ENCODE measurements around the gene ANXA8. TPM values are rescaled to one million over a fixed set of nuclear protein-coding genes. Genes with fewer than 3 reads are reported as not detected.

Gene ANXA8
- polyA plus RNA-seq, 1 donor from 2014 or later, result not detected

GRCh38 chr10:47453141-47454007 is 30.5 kb downstream of the ANXA8 start:
- no peaks in the 10 kb centered on the region for H3K79me2 ChIP-seq (replicated peaks; ENCODE audit: insufficient read depth, low read length)
- no peaks in the 10 kb centered on the region for H3K9me3 ChIP-seq (ENCODE audit: low read length)
- no peaks in the 10 kb centered on the region for H3F3A ChIP-seq (ENCODE audit: insufficient read depth, low read length, poor library complexity, severe bottlenecking)
- no peak overlapping the region for H3K4me3 ChIP-seq (ENCODE audit: low read length)
- TF ChIP-seq EP300 (conservative IDR thresholded peaks at IDR 0.05; ENCODE audit: poor library complexity, severe bottlenecking), result no peak
- no peak for TF ChIP-seq POLR2AphosphoS5 (IDR thresholded peaks at IDR 0.05)
- no peak for TF ChIP-seq EZH2 (IDR thresholded peaks at IDR 0.05; ENCODE audit: borderline replicate concordance, insufficient read depth, low read length, poor library complexity, severe bottlenecking)
- TF ChIP-seq, protein P1, sequence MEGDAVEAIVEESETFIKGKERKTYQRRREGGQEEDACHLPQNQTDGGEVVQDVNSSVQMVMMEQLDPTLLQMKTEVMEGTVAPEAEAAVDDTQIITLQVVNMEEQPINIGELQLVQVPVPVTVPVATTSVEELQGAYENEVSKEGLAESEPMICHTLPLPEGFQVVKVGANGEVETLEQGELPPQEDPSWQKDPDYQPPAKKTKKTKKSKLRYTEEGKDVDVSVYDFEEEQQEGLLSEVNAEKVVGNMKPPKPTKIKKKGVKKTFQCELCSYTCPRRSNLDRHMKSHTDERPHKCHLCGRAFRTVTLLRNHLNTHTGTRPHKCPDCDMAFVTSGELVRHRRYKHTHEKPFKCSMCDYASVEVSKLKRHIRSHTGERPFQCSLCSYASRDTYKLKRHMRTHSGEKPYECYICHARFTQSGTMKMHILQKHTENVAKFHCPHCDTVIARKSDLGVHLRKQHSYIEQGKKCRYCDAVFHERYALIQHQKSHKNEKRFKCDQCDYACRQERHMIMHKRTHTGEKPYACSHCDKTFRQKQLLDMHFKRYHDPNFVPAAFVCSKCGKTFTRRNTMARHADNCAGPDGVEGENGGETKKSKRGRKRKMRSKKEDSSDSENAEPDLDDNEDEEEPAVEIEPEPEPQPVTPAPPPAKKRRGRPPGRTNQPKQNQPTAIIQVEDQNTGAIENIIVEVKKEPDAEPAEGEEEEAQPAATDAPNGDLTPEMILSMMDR (IDR thresholded peaks at IDR 0.05; ENCODE audit: poor library complexity, severe bottlenecking), result no peak
- TF ChIP-seq SMC3 (conservative IDR thresholded peaks at IDR 0.05; ENCODE audit: poor library complexity), result no peak
- TF ChIP-seq, protein P2, sequence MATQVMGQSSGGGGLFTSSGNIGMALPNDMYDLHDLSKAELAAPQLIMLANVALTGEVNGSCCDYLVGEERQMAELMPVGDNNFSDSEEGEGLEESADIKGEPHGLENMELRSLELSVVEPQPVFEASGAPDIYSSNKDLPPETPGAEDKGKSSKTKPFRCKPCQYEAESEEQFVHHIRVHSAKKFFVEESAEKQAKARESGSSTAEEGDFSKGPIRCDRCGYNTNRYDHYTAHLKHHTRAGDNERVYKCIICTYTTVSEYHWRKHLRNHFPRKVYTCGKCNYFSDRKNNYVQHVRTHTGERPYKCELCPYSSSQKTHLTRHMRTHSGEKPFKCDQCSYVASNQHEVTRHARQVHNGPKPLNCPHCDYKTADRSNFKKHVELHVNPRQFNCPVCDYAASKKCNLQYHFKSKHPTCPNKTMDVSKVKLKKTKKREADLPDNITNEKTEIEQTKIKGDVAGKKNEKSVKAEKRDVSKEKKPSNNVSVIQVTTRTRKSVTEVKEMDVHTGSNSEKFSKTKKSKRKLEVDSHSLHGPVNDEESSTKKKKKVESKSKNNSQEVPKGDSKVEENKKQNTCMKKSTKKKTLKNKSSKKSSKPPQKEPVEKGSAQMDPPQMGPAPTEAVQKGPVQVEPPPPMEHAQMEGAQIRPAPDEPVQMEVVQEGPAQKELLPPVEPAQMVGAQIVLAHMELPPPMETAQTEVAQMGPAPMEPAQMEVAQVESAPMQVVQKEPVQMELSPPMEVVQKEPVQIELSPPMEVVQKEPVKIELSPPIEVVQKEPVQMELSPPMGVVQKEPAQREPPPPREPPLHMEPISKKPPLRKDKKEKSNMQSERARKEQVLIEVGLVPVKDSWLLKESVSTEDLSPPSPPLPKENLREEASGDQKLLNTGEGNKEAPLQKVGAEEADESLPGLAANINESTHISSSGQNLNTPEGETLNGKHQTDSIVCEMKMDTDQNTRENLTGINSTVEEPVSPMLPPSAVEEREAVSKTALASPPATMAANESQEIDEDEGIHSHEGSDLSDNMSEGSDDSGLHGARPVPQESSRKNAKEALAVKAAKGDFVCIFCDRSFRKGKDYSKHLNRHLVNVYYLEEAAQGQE (IDR thresholded peaks at IDR 0.05; ENCODE audit: borderline replicate concordance), result no peak
- no peak for TF ChIP-seq TAF1 (IDR thresholded peaks at IDR 0.05; ENCODE audit: low read depth)
- TF ChIP-seq RAD21 (conservative IDR thresholded peaks at IDR 0.05), result no peak
- no peak for TF ChIP-seq MXI1 (conservative IDR thresholded peaks at IDR 0.05; ENCODE audit: poor library complexity, severe bottlenecking)
- no peaks in the 10 kb centered on the region for H4K20me1 ChIP-seq (ENCODE audit: insufficient read depth)
- H3K27ac ChIP-seq (ENCODE audit: low read length), result no peak overlapping the region
- H3K27me3 ChIP-seq (ENCODE audit: insufficient read depth, low read depth, low read length), result no peaks in the 10 kb centered on the region
- H3K9me2 ChIP-seq (ENCODE audit: insufficient read depth, low read length), result no peaks in the 10 kb centered on the region
- H3K36me3 ChIP-seq (ENCODE audit: insufficient read depth, low read length), result no peaks in the 10 kb centered on the region
- H3K4me2 ChIP-seq (ENCODE audit: low read length), result no peak overlapping the region
- H2AFZ ChIP-seq (ENCODE audit: low read depth, low read length), result no peak overlapping the region
- H3K9ac ChIP-seq (ENCODE audit: low read length), result no peak overlapping the region

- Histone ChIP-seq H3K4me2 (ENCODE audit: low read length) (no peak overlapping the region), H4K20me1 (ENCODE audit: insufficient read depth) (no peaks in the 10 kb centered on the region), H3K9me2 (ENCODE audit: insufficient read depth, low read length) (no peaks in the 10 kb centered on the region), H2AFZ (ENCODE audit: low read depth, low read length) (no peak overlapping the region), H3K4me3 (ENCODE audit: low read length) (no peak overlapping the region), H3K27me3 (ENCODE audit: insufficient read depth, low read depth, low read length) (no peaks in the 10 kb centered on the region), H3K27ac (ENCODE audit: low read length) (no peak overlapping the region), H3K36me3 (ENCODE audit: insufficient read depth, low read length) (no peaks in the 10 kb centered on the region), H3K79me2 (replicated peaks; ENCODE audit: insufficient read depth, low read length) (no peaks in the 10 kb centered on the region), H3K9me3 (ENCODE audit: low read length) (no peaks in the 10 kb centered on the region), H3K9ac (ENCODE audit: low read length) (no peak overlapping the region), H3F3A (ENCODE audit: insufficient read depth, low read length, poor library complexity, severe bottlenecking) (no peaks in the 10 kb centered on the region)
- TF ChIP-seq EZH2 (IDR thresholded peaks at IDR 0.05; ENCODE audit: borderline replicate concordance, insufficient read depth, low read length, poor library complexity, severe bottlenecking), result no peak
- no peak for TF ChIP-seq MXI1 (conservative IDR thresholded peaks at IDR 0.05; ENCODE audit: poor library complexity, severe bottlenecking)
- no peak for TF ChIP-seq SMC3 (conservative IDR thresholded peaks at IDR 0.05; ENCODE audit: poor library complexity)
- no peak for TF ChIP-seq TAF1 (IDR thresholded peaks at IDR 0.05; ENCODE audit: low read depth)
- no peak for TF ChIP-seq POLR2AphosphoS5 (IDR thresholded peaks at IDR 0.05)
- TF ChIP-seq EP300 (conservative IDR thresholded peaks at IDR 0.05; ENCODE audit: poor library complexity, severe bottlenecking), result no peak
- TF ChIP-seq, protein P2 (IDR thresholded peaks at IDR 0.05; ENCODE audit: borderline replicate concordance), result no peak
- TF ChIP-seq RAD21 (conservative IDR thresholded peaks at IDR 0.05), result no peak
- TF ChIP-seq, protein P1 (IDR thresholded peaks at IDR 0.05; ENCODE audit: poor library complexity, severe bottlenecking), result no peak
These were observed 31.3 kb downstream of the ANXA8 start for GRCh38 chr10:47452495-47453140.

Measured in neural cell (in vitro differentiated cells).